RPMI8226 (cell line): Measurements from ENCODE around the gene CAMTA1.
A peak's percentile ranks its signal among the peaks of the same experiment; 100 is the strongest.
"Not testable (repeated sequence)": the region's sequence is repeated elsewhere in the genome, so short reads cannot be mapped to it uniquely, and the experiment has no call there.

Experiments used
- DNase-seq: peaks from one replicate; pipeline ENCODE4 v3.0.0-alpha.2; 2015

CAMTA1 gene

GRCh38 chr1:7404046-7404742 is 618.9 kb downstream of the CAMTA1 start:
- DNase-seq: no peak

GRCh38 chr1:7405844-7406500 is 620.7 kb downstream of the CAMTA1 start:
- DNase-seq: no peak

GRCh38 chr1:7406641-7407543 is 621.6 kb downstream of the CAMTA1 start:
- DNase-seq: peak; percentile 85

- no peak for DNase-seq
These were observed 622.3 kb downstream of the CAMTA1 start for GRCh38 chr1:7407544-7407895.

GRCh38 chr1:7407980-7408770 is 622.9 kb downstream of the CAMTA1 start:
- peak; percentile 28 for DNase-seq

GRCh38 chr1:7408771-7409150 is 623.5 kb downstream of the CAMTA1 start:
- no peak for DNase-seq

GRCh38 chr1:7409278-7409677 is 624.0 kb downstream of the CAMTA1 start:
- DNase-seq: no peak

- DNase-seq: no peak
These were observed 624.9 kb downstream of the CAMTA1 start for GRCh38 chr1:7410156-7410555.

GRCh38 chr1:7417618-7418017 is 632.4 kb downstream of the CAMTA1 start:
- not testable (repeated sequence) for DNase-seq

GRCh38 chr1:7418442-7419080 is 633.3 kb downstream of the CAMTA1 start:
- DNase-seq: no peak

GRCh38 chr1:7420098-7420445 is 634.8 kb downstream of the CAMTA1 start:
- DNase-seq: no peak

GRCh38 chr1:7420470-7421100 is 635.3 kb downstream of the CAMTA1 start:
- no peak for DNase-seq

- no peak for DNase-seq
These were observed 636.3 kb downstream of the CAMTA1 start for GRCh38 chr1:7421471-7422075.

- no peak for DNase-seq
These were observed 636.8 kb downstream of the CAMTA1 start for GRCh38 chr1:7422081-7422480.

- DNase-seq: no peak
These were observed 637.3 kb downstream of the CAMTA1 start for GRCh38 chr1:7422561-7422960.

- no peak for DNase-seq
These were observed 637.7 kb downstream of the CAMTA1 start for GRCh38 chr1:7422966-7423365.

- no peak for DNase-seq
These were observed 639.2 kb downstream of the CAMTA1 start for GRCh38 chr1:7424352-7424890.

- no peak for DNase-seq
These were observed 640.0 kb downstream of the CAMTA1 start for GRCh38 chr1:7425229-7425628.

GRCh38 chr1:7425771-7426170 is 640.5 kb downstream of the CAMTA1 start:
- no peak for DNase-seq

GRCh38 chr1:7426780-7427604 is 641.7 kb downstream of the CAMTA1 start:
- DNase-seq: no peak
